ENCODE data around the gene DCAF5.

GRCh38 chr14:69086537-69086936 is 66.4 kb downstream of the DCAF5 start:
- TF ChIP-seq CTCF (conservative IDR thresholded peaks at IDR 0.05; ENCODE audit: low read depth, low read length) (no peak), EZH2 (IDR thresholded peaks at IDR 0.05; ENCODE audit: borderline replicate concordance, low read depth, low read length, poor library complexity, severe bottlenecking) (no peak)

Measured in A673 (cell line).